Measurements from ENCODE around the gene SH2D1A.
"Not testable (repeated sequence)": the region's sequence is repeated elsewhere in the genome, so short reads cannot be mapped to it uniquely, and the experiment has no call there.

Gene SH2D1A

GRCh38 chrX:124407226-124407625 is 60.9 kb downstream of the SH2D1A start:
- TF ChIP-seq ZFX (IDR thresholded peaks at IDR 0.05; ENCODE audit: borderline replicate concordance) (no peak), CTCF (IDR thresholded peaks at IDR 0.05) (no peak)
- no peak overlapping the region for H3K27ac ChIP-seq

- not testable (repeated sequence) for H3K27ac ChIP-seq
Measured at GRCh38 chrX:124408380-124408779, 62.0 kb downstream of the SH2D1A start.

- H3K27ac ChIP-seq = no peak overlapping the region
- TF ChIP-seq CTCF (IDR thresholded peaks at IDR 0.05) = no peak
- no peak for TF ChIP-seq ZFX (IDR thresholded peaks at IDR 0.05; ENCODE audit: borderline replicate concordance)
Measured at GRCh38 chrX:124413244-124413643, 66.9 kb downstream of the SH2D1A start.

GRCh38 chrX:124414281-124414680 is 67.9 kb downstream of the SH2D1A start:
- TF ChIP-seq CTCF (IDR thresholded peaks at IDR 0.05) = no peak
- no peak for TF ChIP-seq ZFX (IDR thresholded peaks at IDR 0.05; ENCODE audit: borderline replicate concordance)
- no peak overlapping the region for H3K27ac ChIP-seq

- TF ChIP-seq ZFX (IDR thresholded peaks at IDR 0.05; ENCODE audit: borderline replicate concordance) (no peak), CTCF (IDR thresholded peaks at IDR 0.05) (no peak)
Measured at GRCh38 chrX:124415115-124415800, 68.9 kb downstream of the SH2D1A start.

GRCh38 chrX:124421898-124422655 is 75.7 kb downstream of the SH2D1A start:
- no peak for TF ChIP-seq CTCF (IDR thresholded peaks at IDR 0.05)
- TF ChIP-seq ZFX (IDR thresholded peaks at IDR 0.05; ENCODE audit: borderline replicate concordance) = no peak
- H3K27ac ChIP-seq = no peak overlapping the region

More at GRCh38 chrX:124415115-124415800, 68.9 kb downstream of the SH2D1A start:
- H3K27ac ChIP-seq = no peak overlapping the region
